GM12878 (cell line): Measurements from ENCODE around the gene BSN.
"Not testable (repeated sequence)": the region's sequence is repeated elsewhere in the genome, so short reads cannot be mapped to it uniquely, and the experiment has no call there.

Source experiments
- CBX3 ChIP-seq: fragments of 200-600 bp; sonication (generic); IDR thresholded peaks from 2 replicates; pipeline ENCODE4 v1.6.1; 2016; ENCODE audit warnings: low read depth, borderline replicate concordance
- CREB1 ChIP-seq: IDR thresholded peaks from 2 replicates; pipeline ENCODE4 v1.6.1; 2012; ENCODE audit warnings: low read depth, mild to moderate bottlenecking, inconsistent platforms
- IKZF2 ChIP-seq, 2 experiments: fragments of 450-650 bp; IDR thresholded peaks; 2 replicates each; pipeline ENCODE4 v1.6.1; 2017; ENCODE audit warnings: mild to moderate bottlenecking in 2 of 2, moderate library complexity in 2 of 2
- NFIC ChIP-seq: IDR thresholded peaks from 2 replicates; pipeline ENCODE4 v1.6.1; 2012; ENCODE audit warnings: low read depth, mild to moderate bottlenecking, inconsistent platforms, low read length, moderate library complexity
- PBX3 ChIP-seq: IDR thresholded peaks from 2 replicates; pipeline ENCODE4 v1.6.1; 2011; ENCODE audit warnings: mild to moderate bottlenecking, low read depth, low read length, moderate library complexity; ENCODE audit not compliant: insufficient replicate concordance
- TBL1XR1 ChIP-seq: IDR thresholded peaks from 2 replicates; pipeline ENCODE4 v1.6.1; 2012; ENCODE audit warnings: low read depth, low read length, improper control_type of control experiment
- TCF3 ChIP-seq: IDR thresholded peaks from 2 replicates; pipeline ENCODE4 v1.6.1; 2012; ENCODE audit warnings: low read depth, mild to moderate bottlenecking, low read length, borderline replicate concordance; ENCODE audit not compliant: insufficient read depth

- not testable (repeated sequence) for TF ChIP-seq IKZF2 (IDR thresholded peaks at IDR 0.05); TCF3; CREB1; CBX3; PBX3; NFIC; TBL1XR1
Observed at GRCh38 chr3:49686346-49686745, 132.1 kb downstream of the BSN start.
